Stimulated activated naive CD8-positive, alpha-beta T cell treated with anti-CD3 and anti-CD28 coated beads, Interleukin-15, Interleukin-2, amounts not matched to agents 100 U/mL and 50 U/mL, for 24 hours (primary cell): ENCODE measurements around the gene TBRG4.

ENCODE experiments used
- ATAC-seq: fragments of 150-1000 bp; cut with Tn5 transposase; one replicate; pipeline ENCODE4 v1.10.0; 2021
- DNase-seq: peaks from one replicate; pipeline ENCODE4 v3.0.0; 2021

TBRG4 gene

DNA sequence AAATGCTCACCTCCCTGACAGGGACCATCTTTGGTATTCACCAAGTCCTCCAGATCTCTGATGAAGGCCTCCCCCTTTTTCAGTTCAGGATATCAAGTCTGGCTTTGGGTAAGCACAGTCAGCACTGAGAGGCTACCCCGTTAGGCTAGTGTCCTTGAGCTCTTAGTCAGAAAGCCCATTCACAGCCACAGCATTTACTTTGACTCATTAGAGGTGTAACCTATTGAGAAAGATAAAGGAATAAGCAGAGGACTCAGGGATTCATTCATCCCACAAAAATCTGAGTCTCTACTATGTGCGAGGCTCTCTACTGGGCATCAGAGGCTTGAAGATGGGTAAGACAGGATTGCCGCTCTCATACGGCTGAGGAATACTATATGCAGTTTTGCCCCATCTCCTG lies 32.1 kb upstream of the TBRG4 start:
- no peak for DNase-seq
- ATAC-seq = no peak

DNA sequence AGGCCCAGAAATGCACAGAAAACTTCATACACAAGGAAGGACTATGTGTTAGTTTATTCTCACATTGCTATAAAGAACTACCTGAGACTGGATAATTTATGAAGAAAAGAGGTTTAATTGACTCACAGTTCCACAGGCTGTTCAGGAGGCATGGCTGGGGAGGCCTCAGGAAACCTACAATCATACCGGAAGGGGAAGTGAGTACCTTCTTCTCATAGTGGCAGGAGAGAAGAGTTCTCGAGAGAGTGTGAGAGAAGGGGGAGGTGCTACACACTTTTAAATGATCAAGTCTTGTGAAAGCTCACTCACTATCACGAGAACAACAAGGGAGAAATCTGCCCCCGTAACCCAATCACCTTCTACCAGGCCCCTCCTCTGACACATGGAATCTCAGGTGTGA lies 29.3 kb upstream of the TBRG4 start:
- DNase-seq (no peak), ATAC-seq (no peak)

DNA sequence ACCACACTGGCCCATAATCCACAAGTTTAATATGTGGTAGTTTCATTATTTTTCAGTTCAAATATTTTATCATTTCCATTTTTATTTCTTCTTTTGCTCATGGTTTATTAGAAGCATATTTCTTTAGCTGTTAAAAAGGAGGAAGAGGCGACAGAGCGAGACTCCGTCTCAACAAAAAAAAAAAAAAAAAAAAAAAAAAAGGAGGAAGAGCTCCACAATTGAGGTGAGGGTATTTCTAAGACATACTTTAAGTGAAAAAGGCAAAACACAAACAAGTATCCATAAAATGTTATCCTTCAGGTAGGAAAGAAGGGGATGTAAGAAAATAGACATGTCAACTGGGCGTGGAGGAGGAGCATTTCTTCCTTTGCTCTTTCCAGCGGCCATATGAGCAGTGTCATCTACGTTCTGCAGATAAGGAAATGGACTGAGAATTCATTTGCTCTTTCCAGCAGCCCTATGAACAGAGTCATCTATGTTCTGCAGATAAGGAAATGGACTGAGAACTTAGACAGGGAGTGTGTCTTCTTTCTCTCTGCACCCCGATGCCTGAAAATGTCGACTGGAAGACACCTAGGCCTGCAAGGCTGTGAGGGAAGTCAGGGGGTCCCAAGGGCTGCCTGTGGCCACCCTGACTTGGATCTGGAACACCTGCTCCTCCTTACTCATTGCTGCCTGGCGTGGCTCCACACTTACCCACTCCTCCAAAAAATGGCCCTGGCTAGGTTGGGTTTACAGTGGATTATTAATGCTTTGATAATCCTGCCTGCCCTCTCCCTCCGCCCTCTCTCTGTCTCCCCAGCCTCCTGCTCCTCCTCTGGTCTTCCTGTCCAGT lies 27.2 kb upstream of the TBRG4 start:
- DNase-seq (no peak), ATAC-seq (no peak)

DNA sequence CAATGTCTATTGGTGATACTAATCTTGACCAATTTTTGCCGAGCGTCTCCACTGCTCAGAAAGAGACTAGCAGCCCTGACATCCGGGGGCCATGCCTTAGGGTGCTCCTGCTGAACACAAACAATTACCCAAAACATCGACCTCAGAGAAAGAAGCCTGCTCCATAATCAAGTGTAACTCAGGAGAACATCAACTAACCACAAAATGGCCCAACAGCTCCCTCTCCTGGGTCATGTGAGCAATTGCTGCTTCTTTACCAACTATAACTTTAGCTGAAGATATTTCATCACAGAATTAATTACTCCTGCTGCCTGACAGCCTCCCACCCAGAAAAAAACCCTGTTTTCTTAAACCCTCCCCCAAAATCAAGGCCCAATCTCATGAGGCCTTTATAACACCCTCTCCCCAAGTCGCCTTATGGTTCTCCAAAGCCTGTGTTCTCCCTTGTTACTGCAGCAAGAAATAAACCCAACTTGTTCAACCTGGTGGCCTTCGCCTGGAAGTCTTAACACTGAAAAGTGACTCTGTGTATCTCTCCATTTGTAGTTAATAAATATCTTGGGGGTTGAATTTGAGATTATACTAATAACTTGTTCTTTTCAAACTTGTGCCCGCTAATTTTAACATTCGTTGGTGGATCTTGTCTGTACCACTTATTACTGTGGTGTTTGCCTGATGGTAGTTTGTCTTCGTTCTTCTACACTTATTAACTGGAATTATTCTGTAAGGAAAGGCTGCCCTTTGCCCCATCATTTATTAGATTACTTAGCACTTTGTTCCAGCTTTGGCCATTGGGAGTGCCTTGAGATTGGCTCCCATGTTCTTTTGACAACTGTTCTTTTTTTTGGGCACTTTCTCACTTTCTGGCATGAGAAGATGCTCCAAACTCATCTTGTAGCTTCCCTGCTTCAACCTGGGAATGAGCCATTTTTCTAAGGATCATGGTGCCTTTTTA lies 24.9 kb upstream of the TBRG4 start:
- peak; percentile 63 for DNase-seq
- peak; percentile 65 for ATAC-seq

DNA sequence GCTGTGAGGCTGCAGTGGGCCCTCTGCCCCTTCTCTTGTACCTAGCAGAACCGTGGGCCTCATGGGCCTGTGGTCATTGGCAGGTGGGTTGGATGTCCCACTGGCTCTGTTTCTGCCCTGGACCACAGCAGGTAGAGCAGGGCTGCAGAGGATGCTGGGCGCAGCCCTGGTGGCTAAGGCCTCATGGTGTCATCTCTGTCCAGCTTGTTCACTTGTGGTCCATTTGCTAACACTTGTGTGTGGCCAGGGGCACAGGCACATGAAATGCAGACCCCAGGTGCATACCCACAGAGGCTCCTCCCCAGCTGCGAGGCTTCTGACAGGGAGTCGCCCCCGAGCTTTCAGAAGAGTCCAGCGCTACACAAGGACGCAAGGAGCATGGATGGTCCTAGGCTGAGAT lies 22.4 kb upstream of the TBRG4 start:
- DNase-seq (no peak), ATAC-seq (no peak)

DNA sequence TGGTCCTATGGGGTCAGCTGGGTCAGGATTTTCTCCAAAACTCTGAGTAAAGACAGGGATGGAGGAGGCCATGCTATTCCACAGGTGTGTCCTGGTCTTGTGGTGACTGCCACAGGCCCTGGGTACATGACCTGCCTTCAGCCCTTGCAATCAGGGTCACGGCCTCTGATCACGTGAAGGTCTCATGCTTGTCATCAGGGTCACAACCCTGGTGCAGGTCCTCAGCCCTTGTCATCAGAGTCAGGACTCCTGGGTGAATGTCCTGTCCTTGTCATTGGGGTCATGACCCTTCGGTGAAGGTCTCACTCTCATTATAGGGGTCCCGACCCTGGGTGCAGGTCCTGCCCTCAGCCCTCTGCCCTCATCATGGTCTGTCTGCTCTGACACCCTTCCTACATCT lies 21.9 kb upstream of the TBRG4 start:
- ATAC-seq = no peak
- DNase-seq = no peak

GRCh38 chr7:45132708-45133320 lies 21.3 kb upstream of the TBRG4 start:
- ATAC-seq (no peak), DNase-seq (no peak)

DNA sequence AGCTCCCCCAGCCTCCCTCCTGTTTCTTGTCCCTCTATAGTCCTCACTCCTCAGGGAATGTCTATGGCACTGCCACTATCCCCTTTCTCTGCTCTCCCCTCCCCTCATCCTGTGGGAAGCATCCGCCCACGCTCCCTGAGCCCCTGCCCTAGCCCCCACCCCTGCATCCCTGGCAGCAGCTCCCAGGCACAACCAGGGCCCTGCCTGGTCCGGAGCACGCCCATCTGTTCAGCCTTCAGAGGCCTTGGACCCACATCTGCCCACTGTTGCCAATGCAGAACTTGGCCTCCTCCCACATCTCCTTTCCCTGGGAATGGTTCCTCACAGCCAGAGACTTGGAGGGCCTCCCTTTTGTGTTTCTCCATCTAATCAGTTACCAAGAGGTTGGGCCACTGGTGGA lies 20.4 kb upstream of the TBRG4 start:
- DNase-seq = no peak

GRCh38 chr7:45130910-45131309 lies 19.4 kb upstream of the TBRG4 start:
- DNase-seq (no peak), ATAC-seq (no peak)

More for the DNA sequence above, 20.4 kb upstream of the TBRG4 start:
- no peak for ATAC-seq

DNA sequence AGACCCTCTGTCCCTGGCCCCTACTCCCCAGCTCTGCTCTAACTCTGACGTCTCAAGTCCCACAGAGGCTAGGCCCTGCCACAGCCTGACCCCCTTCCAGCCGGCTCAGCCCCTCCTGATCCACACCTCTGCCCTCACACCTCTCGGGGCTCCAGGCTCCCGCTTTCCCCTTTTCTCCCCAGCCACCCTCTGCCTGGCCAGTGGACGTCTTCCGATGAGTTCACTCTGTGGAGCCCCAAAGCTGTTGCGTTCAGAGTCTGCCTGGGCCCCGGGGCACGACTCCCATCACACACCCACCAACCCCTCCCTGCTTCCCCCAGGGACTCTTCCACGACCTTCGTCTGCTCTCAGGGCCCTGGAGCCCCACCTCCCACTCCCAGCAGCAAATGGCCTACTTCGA lies 18.4 kb upstream of the TBRG4 start:
- ATAC-seq = peak; percentile 4

GRCh38 chr7:45129181-45129800 lies 17.8 kb upstream of the TBRG4 start:
- ATAC-seq = no peak
- DNase-seq = no peak

More for the DNA sequence above, 18.4 kb upstream of the TBRG4 start:
- no peak for DNase-seq

DNA sequence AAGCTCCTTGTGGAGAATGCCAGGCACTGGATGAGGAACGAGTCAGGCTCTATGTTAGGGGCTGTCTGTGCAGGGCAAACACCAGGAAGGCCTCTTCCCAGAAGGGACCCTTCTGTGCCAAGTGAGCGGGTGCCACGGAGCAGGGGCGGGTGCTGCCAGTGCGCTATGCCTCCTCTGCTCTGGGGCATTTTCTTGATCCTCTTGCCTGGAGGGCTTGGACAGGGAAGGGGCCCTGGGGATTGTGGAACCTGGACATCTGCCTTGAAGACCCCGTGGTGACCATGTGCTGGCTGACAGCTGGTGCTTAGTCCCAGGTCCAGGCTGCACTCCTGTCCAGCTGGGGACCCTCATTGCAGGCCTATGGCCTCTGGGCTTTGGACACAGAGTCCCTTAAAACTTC lies 15.4 kb upstream of the TBRG4 start:
- DNase-seq = no peak
- no peak for ATAC-seq

DNA sequence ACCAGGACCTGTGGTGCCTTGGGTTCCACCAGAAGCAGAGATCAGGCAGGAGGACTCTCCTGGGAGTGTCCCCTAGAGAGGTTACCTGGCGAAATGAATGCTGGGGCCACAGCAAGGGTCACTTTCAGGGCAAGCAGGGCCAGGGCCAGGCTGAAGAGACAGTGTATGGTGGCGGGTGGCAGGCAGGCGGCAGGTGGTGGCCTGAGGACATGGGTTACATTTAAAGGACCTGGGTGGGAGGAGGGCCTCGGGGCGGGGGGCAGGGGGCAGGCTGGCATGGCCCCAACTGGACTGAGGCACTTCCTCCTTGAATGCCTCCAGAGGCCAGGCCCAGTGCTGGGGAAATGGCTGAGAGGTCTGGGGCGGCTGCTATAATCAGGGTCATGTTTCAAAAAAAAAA lies 14.7 kb upstream of the TBRG4 start:
- no peak for ATAC-seq

DNA sequence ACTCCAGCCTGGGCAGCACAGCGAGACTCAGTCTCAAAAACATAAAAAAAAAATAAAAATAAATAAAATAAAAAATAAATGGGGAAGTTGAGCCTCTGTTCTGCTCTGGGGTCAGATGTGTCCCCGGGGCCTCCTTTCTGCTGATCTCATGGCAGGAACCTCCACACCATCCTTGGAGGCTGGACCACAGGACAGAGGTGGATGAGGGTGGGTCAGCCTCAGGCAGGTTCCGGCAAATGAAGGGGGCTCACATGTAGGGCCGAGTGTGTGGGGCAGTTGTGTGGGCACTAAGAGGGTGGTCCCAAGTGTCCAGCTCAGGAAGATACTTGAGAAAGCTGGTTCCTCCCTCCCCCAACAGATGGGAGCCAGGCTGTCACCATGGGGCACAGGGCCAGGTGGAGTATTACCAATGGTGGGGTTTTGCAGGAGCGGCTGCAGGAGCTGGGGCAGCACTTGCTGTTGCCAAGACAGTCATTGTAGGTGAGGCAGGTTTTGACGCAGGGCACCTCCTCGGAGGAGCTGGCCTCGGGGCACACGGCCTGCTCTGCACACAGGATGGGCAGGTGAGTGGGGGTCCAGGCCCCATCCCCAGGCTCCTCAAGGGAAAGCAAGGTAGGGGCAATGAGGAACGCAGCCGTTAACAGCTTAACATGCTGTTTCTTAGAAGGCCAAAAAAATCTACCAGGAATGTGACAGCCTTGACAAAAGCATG lies 13.9 kb upstream of the TBRG4 start:
- ATAC-seq = no peak
- DNase-seq = no peak

More for the DNA sequence above, 14.7 kb upstream of the TBRG4 start:
- DNase-seq = no peak

- no peak for DNase-seq
- ATAC-seq = no peak
Observed at GRCh38 chr7:45123913-45124710, 12.6 kb upstream of the TBRG4 start.

DNA sequence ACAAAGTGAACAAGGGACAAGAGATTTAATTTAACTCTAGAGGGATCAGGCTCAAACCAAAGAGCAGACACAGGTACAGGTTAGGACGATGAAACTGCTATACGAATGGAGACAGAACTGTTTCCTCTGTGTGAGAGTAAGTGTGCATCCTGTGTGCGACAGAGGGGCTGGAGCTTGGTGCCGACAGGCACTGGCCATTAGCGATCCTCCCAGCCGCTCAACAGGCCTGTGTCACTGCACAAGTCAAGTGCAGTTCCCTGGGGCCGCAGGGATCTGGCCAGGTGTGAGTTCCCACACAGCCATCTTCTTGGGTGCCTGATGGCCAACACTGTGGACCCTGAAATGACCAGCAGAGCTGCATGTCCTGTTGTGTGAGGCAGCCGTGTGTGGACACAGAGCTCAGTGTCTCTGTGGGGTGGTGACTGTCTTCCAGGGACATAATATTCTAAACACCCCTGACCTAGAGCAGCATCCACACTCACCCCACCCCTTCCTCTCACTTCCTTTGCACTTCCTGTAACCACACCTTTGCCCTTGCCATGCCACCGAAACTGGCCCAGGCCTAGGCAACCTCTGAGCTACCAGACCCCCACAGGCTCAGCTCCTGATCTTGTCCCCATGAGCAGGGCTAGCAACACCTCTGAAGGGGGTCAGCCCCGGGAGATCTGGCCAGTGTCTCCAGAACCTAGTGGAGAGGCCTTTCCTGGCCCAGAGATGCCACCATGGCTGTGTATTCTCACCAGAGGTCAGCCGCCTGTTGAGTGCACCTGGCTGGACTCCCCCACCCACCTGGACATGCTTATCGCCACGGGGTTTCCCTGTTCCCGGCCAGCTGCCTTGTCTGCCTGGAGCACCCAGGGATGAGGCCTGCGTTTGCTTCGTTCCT lies 11.7 kb upstream of the TBRG4 start:
- DNase-seq = no peak

DNA sequence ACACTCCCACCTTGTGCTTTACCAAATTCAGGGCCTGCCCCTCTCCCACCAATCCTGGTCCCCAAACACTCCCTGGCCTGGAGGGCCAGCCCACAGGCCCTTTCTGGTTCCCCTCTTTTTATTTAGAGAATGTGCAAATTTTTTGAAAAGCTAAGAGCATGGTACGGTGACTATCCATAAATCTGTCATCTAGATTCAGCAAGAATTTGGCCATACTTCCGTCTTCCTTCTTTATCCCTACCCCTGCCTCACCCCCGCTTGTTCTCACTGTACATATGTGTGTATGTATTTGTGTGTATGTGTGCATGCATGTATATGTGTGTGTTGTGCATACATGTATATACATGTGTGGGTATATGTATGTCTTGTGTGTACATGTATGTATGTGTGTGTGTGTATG lies 8.1 kb upstream of the TBRG4 start:
- ATAC-seq (no peak), DNase-seq (no peak)

More for the DNA sequence above, 11.7 kb upstream of the TBRG4 start:
- no peak for ATAC-seq

GRCh38 chr7:45118889-45119331 lies 7.4 kb upstream of the TBRG4 start:
- no peak for DNase-seq
- no peak for ATAC-seq

DNA sequence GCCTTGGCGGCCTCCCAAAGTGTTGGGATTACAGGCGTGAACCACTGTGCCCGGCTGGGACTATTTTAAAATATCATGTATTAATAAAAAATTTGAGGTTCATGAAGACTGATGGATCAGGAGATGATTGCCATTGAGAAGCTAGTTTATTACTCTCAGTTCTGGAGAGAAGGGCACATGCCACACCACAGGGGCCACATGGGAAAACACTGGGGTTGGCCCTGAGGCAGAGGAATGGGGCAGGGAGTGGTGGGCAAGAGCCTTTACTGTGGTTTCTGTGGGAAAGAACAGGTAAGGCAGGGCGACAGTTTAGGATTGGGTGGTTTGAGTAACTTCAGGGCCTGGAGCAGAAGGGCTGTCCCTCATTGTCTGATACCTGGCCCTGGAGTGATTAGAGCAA lies 6.8 kb upstream of the TBRG4 start:
- no peak for ATAC-seq
- DNase-seq = no peak

- DNase-seq = no peak
- ATAC-seq = no peak
Observed at GRCh38 chr7:45117582-45117981, 6.1 kb upstream of the TBRG4 start.
